AG04449 (cell line): ENCODE data around the gene SLAMF1.
"Not testable (repeated sequence)": the region's sequence is repeated elsewhere in the genome, so short reads cannot be mapped to it uniquely, and the experiment has no call there.

Experiments
- CTCF ChIA-PET: fragments of 350-600 bp; formaldehyde crosslinking; extraction: SDS; loops from one replicate; lab custom pipeline; 2021; ENCODE audit warnings: antibody characterized with exemption; lab: Yijun Ruan, JAX
- POLR2A ChIA-PET: fragments of 400-600, 350-600 bp; formaldehyde crosslinking; extraction: SDS; loops from one replicate; lab custom pipeline; 2020; ENCODE audit warnings: antibody characterized with exemption, inconsistent platforms; lab: Yijun Ruan, JAX
- DNase-seq: peaks from one replicate; pipeline ENCODE4 v3.0.0-alpha.2; 2010; ENCODE audit warnings: low read depth, low spot score
- H3K4me3 ChIP-seq: 2 replicates; pipeline ENCODE4 v1.5.1; 2011; ENCODE audit warnings: low read depth, mild to moderate bottlenecking, control low read depth, low read length
- TF ChIP-seq, protein P1 (sequence below): IDR thresholded peaks from one replicate; pipeline ENCODE4 v1.5.1; 2011; ENCODE audit warnings: mild to moderate bottlenecking, moderate library complexity, low read length, control low read depth, inconsistent platforms; ENCODE audit not compliant: insufficient read depth; ENCODE audit errors: missing control alignments

Gene SLAMF1

DNA sequence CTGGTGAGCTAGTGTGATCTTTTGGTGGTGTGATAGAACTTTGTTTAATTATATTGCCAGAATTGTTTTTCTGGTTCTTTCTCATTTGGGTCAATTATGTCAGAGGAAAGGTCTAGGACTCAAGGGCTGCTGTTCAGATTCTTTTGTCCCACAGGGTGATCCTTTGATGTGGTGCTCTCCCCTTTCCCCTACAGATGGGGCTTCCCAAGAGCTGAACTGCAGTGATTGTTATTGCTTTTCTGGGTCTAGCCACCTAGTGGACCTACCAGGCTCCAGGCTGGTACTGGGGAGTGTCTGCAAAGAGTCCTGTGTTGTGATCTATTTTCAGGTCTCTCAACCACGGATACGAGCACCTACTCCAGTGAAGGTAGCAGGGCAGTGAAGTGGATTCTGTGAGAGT is 41.6 kb downstream of the SLAMF1 start:
- POLR2A ChIA-PET: no interaction called here
- H3K4me3 ChIP-seq: no peak overlapping the region
- DNase-seq: no peak
- TF ChIP-seq, protein P1, sequence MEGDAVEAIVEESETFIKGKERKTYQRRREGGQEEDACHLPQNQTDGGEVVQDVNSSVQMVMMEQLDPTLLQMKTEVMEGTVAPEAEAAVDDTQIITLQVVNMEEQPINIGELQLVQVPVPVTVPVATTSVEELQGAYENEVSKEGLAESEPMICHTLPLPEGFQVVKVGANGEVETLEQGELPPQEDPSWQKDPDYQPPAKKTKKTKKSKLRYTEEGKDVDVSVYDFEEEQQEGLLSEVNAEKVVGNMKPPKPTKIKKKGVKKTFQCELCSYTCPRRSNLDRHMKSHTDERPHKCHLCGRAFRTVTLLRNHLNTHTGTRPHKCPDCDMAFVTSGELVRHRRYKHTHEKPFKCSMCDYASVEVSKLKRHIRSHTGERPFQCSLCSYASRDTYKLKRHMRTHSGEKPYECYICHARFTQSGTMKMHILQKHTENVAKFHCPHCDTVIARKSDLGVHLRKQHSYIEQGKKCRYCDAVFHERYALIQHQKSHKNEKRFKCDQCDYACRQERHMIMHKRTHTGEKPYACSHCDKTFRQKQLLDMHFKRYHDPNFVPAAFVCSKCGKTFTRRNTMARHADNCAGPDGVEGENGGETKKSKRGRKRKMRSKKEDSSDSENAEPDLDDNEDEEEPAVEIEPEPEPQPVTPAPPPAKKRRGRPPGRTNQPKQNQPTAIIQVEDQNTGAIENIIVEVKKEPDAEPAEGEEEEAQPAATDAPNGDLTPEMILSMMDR: no peak
- CTCF ChIA-PET: interaction anchor here (1.4 to 7.1 kb wide), 2 partner anchors 61 to 175 kb away, joined by 3 to 65 read pairs; no protein-coding TSS in a partner anchor

DNA sequence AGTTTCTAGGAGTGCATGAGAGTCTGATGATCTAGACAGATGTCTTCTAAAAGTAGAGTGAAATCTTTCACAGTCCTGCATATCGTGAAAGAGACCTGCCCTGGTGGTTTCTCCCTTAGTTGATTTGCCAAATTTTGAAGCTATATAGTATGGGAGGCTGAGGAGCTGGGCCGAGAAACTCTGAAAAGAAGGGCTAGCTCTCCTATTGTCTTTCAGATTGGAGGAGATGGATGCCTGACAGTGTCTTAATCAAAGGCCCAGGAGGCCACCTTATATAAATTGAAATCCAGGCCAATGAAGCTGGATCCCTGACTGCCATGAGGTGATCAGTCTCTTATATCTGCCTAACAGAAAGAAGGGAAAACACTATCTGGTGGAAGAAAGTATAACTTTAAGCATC is 49.1 kb downstream of the SLAMF1 start:
- POLR2A ChIA-PET: no interaction called here
- no peak overlapping the region for H3K4me3 ChIP-seq
- no peak for DNase-seq
- CTCF ChIA-PET: interaction anchor here (1.0 to 3.1 kb wide), 2 partner anchors 10 to 12 kb away, joined by 4 to 12 read pairs; no protein-coding TSS in a partner anchor
- TF ChIP-seq, protein P1: no peak

DNA sequence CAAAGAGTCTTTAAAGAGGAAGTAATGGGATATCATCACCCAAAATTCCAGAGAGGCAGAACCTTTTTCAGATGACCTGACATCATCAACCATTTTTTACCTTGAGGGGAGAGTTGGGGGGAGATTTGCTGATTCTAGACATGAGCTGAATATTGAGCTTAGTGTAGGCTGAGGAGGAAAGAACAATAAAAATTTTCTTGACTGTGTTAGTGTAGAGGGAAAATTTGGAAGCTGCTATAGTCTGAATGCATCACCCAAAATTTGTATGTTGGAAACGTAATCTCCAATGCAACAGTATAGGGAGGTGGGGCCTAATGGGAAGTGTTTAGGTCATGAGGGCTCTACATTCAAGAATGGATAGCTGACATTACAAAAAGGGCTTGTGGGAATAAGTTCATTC is 49.8 kb downstream of the SLAMF1 start:
- ChIA-PET CTCF (interaction anchor here (3.1 kb wide), 1 partner anchor 10 kb away, joined by 12 read pairs; no protein-coding TSS in a partner anchor), POLR2A (no interaction called here)
- no peak for DNase-seq
- no peak overlapping the region for H3K4me3 ChIP-seq
- TF ChIP-seq, protein P1: no peak

DNA sequence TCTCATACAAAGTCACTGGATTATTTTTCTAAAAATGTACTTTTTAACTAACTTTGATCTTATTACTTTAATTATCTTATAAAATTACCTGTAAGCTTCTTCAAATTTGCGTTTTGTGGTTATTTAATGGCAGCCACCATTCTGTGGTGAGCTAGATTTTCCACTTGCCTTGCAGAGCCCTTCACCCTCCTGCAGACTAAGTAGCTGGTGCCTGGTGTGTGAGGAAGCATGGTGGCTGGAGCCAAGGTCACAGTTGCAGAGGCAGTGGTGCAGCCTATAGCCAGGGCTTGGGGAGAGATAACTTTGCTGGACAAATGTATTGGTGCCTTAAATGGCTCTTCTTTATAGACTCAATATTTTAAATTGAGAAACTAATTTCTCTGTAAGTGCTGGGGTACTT is 56.4 kb downstream of the SLAMF1 start:
- DNase-seq: no peak
- TF ChIP-seq, protein P1: no peak
- ChIA-PET POLR2A (no interaction called here), CTCF (interaction anchor here (1.0 kb wide), 1 partner anchor 16 kb away, joined by 3 read pairs; no protein-coding TSS in a partner anchor)
- H3K4me3 ChIP-seq: no peak overlapping the region

DNA sequence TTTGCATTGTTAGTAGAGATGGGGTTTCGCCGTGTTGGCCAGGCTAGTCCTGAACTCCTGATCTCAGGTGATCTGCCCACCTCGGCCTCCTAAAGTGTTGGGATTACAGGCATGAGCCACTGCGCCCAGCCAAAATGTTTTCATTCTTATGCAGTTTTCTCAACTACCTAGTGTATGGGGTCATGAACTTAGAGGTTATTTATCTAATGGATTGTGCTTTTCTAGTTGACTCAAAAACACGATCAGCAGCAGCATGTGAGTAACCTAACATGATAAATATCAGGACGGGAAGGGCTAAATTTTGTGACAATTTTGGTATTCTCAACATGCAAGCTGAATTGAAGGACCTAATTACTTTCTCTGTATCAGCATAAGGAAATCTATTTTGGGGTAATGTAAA is 58.4 kb downstream of the SLAMF1 start:
- TF ChIP-seq, protein P1: no peak
- no peak for DNase-seq
- H3K4me3 ChIP-seq: no peak overlapping the region
- CTCF ChIA-PET: no interaction called here
- POLR2A ChIA-PET: no interaction called here

DNA sequence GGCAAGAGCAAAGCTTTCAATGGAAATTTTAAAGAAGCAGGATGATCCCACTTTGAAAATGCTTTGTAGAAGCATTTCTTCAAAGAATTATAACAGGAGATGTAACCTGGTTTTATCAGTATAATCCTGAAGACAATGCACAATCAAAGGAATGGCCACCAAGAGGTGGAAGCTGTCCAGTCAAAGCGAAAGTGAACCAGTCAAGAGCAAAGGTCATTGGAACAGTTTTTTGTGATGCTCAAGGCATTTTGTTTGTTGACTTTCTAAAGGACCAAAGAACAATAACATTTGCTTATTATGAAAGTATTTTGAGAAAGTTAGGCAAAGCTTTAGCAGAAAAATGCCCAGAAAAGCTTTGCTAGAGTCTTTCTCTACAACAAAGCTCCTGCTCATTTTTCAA is 62.1 kb downstream of the SLAMF1 start:
- TF ChIP-seq, protein P1: no peak
- no peak for DNase-seq
- ChIA-PET CTCF (no interaction called here), POLR2A (no interaction called here)
- H3K4me3 ChIP-seq: no peak overlapping the region

DNA sequence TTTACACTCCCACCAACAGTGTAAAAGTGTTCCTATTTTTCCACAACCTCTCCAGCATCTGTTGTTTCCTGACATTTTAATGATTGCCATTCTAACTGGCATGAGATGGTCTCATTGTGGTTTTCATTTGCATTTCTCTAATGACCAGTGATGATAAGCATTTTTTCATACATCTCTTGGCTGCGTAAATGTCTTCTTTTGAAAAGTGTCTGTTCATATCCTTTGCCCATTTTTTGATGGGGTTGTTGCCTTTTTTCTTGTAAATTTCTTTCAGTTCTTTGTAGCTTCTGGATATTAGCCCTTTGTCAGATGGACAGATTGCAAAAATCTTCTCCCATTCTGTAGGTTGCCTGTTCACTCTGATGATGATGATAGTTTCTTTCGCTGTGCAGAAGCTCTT is 63.9 kb downstream of the SLAMF1 start:
- CTCF ChIA-PET, DNase-seq, H3K4me3 ChIP-seq, POLR2A ChIA-PET: not testable (repeated sequence)
